Fibroblast of villous mesenchyme (primary cell): Measurements from ENCODE around the gene EIPR1. TPM values are rescaled to one million over a fixed set of nuclear protein-coding genes. Genes with fewer than 3 reads are reported as not detected.
"Not testable (repeated sequence)": the region's sequence is repeated elsewhere in the genome, so short reads cannot be mapped to it uniquely, and the experiment has no call there.

Experiments used
- DNase-seq: peaks from one replicate; pipeline ENCODE4 v3.0.0-alpha.2; 2010; ENCODE audit warnings: low read depth
- H3K4me3 ChIP-seq: 2 replicates; pipeline ENCODE4 v1.5.1; 2011; ENCODE audit warnings: low read depth, mild to moderate bottlenecking, low read length
- total RNA-seq: library from RNA; depleted of rRNA; stranded (reverse); fragments of >200 nt; gene quantifications from 2 replicates; pipeline ENCODE4 v1.2.3, GENCODE V29; 2012
- TF ChIP-seq, protein P1 (sequence below): IDR thresholded peaks from 2 replicates; pipeline ENCODE4 v1.5.1; 2012; ENCODE audit warnings: low read depth, mild to moderate bottlenecking, low read length; ENCODE audit not compliant: insufficient read depth

Gene EIPR1
- total RNA-seq, 1 donor = 32.4 TPM

GRCh38 chr2:3379647-3380534, 2.3 kb upstream of the EIPR1 start, which contains the start of gene TRAPPC12:
Gene TRAPPC12, plus strand, starts transcription at chr2:3379694. Its CDS starts 7,930 bp downstream, at chr2:3387624.
- TF ChIP-seq, protein P1, sequence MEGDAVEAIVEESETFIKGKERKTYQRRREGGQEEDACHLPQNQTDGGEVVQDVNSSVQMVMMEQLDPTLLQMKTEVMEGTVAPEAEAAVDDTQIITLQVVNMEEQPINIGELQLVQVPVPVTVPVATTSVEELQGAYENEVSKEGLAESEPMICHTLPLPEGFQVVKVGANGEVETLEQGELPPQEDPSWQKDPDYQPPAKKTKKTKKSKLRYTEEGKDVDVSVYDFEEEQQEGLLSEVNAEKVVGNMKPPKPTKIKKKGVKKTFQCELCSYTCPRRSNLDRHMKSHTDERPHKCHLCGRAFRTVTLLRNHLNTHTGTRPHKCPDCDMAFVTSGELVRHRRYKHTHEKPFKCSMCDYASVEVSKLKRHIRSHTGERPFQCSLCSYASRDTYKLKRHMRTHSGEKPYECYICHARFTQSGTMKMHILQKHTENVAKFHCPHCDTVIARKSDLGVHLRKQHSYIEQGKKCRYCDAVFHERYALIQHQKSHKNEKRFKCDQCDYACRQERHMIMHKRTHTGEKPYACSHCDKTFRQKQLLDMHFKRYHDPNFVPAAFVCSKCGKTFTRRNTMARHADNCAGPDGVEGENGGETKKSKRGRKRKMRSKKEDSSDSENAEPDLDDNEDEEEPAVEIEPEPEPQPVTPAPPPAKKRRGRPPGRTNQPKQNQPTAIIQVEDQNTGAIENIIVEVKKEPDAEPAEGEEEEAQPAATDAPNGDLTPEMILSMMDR = peak; percentile 55
- peak; percentile 87 for DNase-seq
- H3K4me3 ChIP-seq = peak within 1 kb of the TSS; percentile 99

DNA sequence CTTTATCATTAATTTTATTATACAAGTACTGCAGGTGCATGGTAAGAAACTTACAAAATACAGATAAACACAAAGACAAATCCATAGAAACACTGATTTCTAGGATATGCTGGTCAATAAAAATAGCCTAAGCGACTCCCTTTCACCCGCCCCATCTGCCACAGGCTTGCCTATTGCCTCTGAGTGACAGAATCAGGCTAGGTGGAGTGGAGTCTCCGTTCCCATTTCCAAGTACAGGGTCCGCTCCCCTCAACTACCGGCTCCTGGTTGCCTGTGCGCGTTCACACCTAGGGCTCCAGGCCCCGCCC, 1.7 kb upstream of the EIPR1 start:
- DNase-seq = no peak
- TF ChIP-seq, protein P1 = no peak
- peak overlapping the region; percentile 97 for H3K4me3 ChIP-seq

DNA sequence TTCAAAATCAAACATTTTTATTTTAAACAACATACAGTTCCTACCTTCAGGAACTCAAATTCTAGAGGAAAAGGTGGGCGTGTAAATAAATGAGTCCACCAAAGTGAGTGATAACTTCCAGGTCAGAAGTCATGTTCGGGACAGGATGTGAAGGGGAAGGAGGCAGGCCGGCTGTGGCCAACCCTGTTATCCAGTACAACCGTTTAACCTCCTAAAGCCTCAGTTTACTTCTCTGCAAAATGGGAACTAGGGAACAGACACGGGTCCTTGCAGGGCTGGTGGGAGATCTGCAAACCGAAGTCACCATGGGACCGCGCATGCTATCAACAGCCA, 373 bp downstream of the EIPR1 start:
- H3K4me3 ChIP-seq = peak overlapping the region; percentile 99
- peak; percentile 27 for DNase-seq
- TF ChIP-seq, protein P1 = no peak

GRCh38 chr2:3376821-3377220, 797 bp downstream of the EIPR1 start:
- peak overlapping the region; percentile 99 for H3K4me3 ChIP-seq
- TF ChIP-seq, protein P1 = no peak
- DNase-seq = no peak

- not testable (repeated sequence) for H3K4me3 ChIP-seq, DNase-seq
Observed at GRCh38 chr2:3369340-3370181, 8.1 kb downstream of the EIPR1 start.

DNA sequence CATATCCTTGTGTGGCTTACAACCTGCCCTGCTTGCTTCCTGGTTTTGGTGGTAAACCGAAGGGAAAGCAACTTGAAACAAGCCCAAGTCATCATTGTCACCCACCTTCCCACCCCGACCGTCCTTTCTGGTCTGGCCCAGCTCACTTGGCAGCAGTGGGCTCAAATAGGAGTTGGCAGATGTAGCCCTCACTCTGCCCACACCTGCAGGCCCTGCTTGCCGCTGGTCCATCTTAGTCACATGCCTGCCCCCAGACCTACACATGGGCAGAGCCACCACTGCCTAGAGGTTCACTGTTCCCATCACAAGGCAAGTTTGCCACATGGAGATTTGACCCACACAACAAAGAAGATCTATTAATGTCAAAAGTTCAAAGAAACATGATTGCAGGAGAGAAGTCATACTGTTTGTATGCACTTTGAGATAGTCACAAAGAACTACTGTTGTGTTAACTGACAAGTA, 9.3 kb downstream of the EIPR1 start:
- no peak for DNase-seq
- TF ChIP-seq, protein P1 = no peak
- H3K4me3 ChIP-seq = no peak overlapping the region

DNA sequence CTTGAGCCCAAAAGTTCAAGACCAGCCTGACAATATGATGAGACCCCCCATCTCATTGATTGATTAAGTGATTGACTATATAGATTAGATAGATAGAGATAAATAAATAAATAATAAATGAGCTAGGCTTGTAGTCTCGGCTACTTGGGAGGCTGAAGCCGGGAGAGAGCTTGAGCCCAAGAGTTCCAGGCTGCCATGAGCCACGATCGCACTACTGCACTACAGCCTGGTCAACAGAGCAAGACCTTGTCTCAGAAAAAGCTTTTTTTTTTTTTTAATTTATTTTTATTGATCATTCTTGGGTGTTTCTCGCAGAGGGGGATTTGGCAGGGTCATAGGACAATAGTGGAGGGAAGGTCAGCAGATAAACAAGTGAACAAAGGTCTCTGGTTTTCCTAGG, 12.4 kb downstream of the EIPR1 start:
- H3K4me3 ChIP-seq = no peak overlapping the region
- no peak for DNase-seq
- TF ChIP-seq, protein P1 = no peak
